HEK293 (cell line): ENCODE data around the gene GANAB.
"Not testable (repeated sequence)": the region's sequence is repeated elsewhere in the genome, so short reads cannot be mapped to it uniquely, and the experiment has no call there.

Source experiments
- CTCF ChIA-PET: fragments of 350-600 bp; formaldehyde crosslinking; extraction: SDS; loops from one replicate; lab custom pipeline; 2021; ENCODE audit warnings: antibody characterized with exemption; lab: Yijun Ruan, JAX
- POLR2A ChIA-PET: fragments of 300-600 bp; formaldehyde crosslinking; extraction: SDS; loops from one replicate; lab custom pipeline; 2020; ENCODE audit warnings: antibody characterized with exemption, inconsistent platforms; lab: Yijun Ruan, JAX
- H3K27ac ChIP-seq: fragments of 200-500 bp; sonication (Bioruptor generic); 2 replicates; pipeline ENCODE4 v1.5.1; 2014; ENCODE audit warnings: low read depth, low read length, control low read depth, inconsistent platforms; ENCODE audit errors: extremely low read depth
- H3K36me3 ChIP-seq, 2 experiments: fragments of 200-500 bp in 1 of 2; sonication (Bioruptor generic) in 1 of 2; 1 replicate in 1 of 2; 2 replicates in 1 of 2; pipeline ENCODE4 v1.5.1; 2014 to 2017; ENCODE audit warnings: inconsistent platforms in 2 of 2, low read length in 2 of 2; ENCODE audit not compliant: control insufficient read depth in 2 of 2, insufficient read depth in 1 of 2
- H3K4me1 ChIP-seq: fragments of 200-500 bp; sonication (Bioruptor generic); 2 replicates; pipeline ENCODE4 v1.5.1; 2014; ENCODE audit warnings: mild to moderate bottlenecking, low read length, inconsistent platforms; ENCODE audit not compliant: control insufficient read depth, insufficient read depth
- H3K4me3 ChIP-seq: 2 replicates; pipeline ENCODE4 v1.5.1; 2011; ENCODE audit warnings: low read depth, mild to moderate bottlenecking, control low read depth, low read length, moderate library complexity
- H3K9me3 ChIP-seq: fragments of 200-500 bp; sonication (Bioruptor generic); 2 replicates; pipeline ENCODE4 v1.5.1; 2014; ENCODE audit warnings: low read depth, low read length, inconsistent platforms; ENCODE audit not compliant: control insufficient read depth, insufficient read depth
- OSR2 ChIP-seq: fragments of 450-650 bp; formaldehyde crosslinking; IDR thresholded peaks from 2 replicates; pipeline ENCODE4 v1.5.1; 2016; ENCODE audit warnings: missing biosample characterization, missing genetic modification characterization
- ZNF121 ChIP-seq: fragments of 450-650 bp; formaldehyde crosslinking; IDR thresholded peaks from 2 replicates; pipeline ENCODE4 v1.5.1; 2016; ENCODE audit warnings: missing biosample characterization, missing genetic modification characterization
- ZNF501 ChIP-seq: fragments of 450-650 bp; formaldehyde crosslinking; IDR thresholded peaks from 2 replicates; pipeline ENCODE4 v1.5.1; 2016; ENCODE audit warnings: missing biosample characterization, missing genetic modification characterization
- ZNF596 ChIP-seq: fragments of 450-650 bp; IDR thresholded peaks from 2 replicates; pipeline ENCODE4 v1.5.0; 2018; ENCODE audit warnings: missing biosample characterization, mild to moderate bottlenecking, missing genetic modification characterization, moderate library complexity
- TF ChIP-seq, protein P1 (sequence below): fragments of 450-650 bp; IDR thresholded peaks from 2 replicates; pipeline ENCODE4 v1.5.1; 2018; ENCODE audit warnings: missing biosample characterization, missing genetic modification characterization
- TF ChIP-seq, protein P2 (sequence below): fragments of 450-650 bp; formaldehyde crosslinking; IDR thresholded peaks from 2 replicates; pipeline ENCODE4 v1.5.1; 2016; ENCODE audit warnings: missing biosample characterization, missing genetic modification characterization
- TF ChIP-seq, protein P3 (sequence below): fragments of 450-650 bp; formaldehyde crosslinking; IDR thresholded peaks from 2 replicates; pipeline ENCODE4 v1.5.1; 2016; ENCODE audit warnings: missing biosample characterization, missing genetic modification characterization

The GANAB gene

DNA sequence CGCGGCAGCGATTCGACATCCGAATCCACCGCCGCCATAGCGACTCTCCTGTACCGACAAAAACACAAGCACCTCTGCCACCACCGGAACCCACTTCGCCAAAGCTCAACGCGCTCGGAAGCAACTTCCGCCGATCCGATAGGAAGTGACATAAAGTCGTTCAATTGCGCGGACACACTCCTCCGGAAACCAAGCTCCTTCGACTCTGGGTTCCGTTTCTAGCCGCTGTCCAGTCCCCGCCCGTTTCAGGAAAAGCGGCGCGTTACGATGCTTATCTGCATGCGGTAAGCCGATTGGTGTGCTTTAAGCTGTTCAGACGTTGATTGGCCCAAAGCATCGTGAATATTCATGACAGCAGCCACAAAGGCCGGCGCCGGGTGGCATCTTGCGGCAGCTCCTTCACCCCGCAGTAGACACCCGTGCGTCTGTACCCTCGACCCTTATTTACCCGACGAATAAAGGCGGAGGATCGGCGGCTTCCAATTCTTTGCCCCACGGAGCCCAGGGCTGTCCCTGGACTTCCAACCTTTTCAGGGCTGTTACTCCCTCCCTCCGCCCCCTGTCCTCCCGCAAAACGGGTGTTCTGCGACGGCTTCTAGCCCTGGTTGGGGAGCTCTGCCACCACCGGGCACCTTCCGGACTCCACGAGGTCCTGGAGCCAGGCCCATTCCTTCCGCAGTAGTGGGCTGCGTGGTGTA lies 54.8 kb downstream of the GANAB start, which contains the start of gene TUT1 (continued):
- TF ChIP-seq, protein P1, sequence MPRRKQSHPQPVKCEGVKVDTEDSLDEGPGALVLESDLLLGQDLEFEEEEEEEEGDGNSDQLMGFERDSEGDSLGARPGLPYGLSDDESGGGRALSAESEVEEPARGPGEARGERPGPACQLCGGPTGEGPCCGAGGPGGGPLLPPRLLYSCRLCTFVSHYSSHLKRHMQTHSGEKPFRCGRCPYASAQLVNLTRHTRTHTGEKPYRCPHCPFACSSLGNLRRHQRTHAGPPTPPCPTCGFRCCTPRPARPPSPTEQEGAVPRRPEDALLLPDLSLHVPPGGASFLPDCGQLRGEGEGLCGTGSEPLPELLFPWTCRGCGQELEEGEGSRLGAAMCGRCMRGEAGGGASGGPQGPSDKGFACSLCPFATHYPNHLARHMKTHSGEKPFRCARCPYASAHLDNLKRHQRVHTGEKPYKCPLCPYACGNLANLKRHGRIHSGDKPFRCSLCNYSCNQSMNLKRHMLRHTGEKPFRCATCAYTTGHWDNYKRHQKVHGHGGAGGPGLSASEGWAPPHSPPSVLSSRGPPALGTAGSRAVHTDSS, result 0 out of 2 replicates have a peak, but pooled peaks have one; percentile 26
- TF ChIP-seq ZNF501 (tag by site-specific recombination) (peak; percentile 88), ZNF596 (no peak)

DNA sequence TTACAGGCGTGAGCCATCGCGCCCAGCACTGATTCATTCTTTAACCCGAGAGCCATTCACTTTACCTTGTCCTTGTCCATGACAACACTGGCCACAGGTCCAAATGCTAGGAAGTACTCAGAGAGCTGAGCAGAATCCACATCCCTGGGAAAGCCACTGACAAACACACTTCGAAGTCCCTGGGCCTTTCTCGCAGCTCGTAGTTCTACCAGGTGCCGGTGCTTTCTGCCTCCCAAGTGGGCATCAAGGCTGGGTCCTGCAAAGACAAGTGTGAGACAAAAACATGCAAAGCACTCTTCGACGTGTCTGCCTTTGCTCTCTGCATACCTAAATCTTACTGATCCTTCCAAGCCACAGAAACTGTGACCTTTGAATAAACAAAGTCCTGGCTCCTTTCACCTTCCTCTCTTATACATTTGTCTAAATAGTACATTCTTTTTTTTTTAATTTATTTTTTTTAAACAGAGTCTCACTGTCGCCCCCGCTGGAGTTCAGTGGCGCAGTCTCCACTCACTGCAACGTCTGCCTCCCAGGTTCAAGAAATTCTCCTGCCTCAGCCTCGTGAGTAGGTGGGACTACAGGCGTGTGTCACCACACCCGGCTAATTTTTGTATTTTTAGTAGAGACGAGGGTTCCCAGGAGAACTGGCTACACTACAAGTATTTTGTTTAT lies 57.3 kb downstream of the GANAB start:
- CTCF ChIA-PET, result interaction anchor here (0.6 to 1.0 kb wide), 6 partner anchors 9 to 105 kb away, joined by 3 to 5 read pairs (median 3); partner anchors contain the start of gene EEF1G
- Histone ChIP-seq H3K9me3 (no peaks in the 10 kb centered on the region), H3K4me1 (no peaks in the 10 kb centered on the region), H3K27ac (no peak overlapping the region), H3K4me3 (no peak overlapping the region)
- POLR2A ChIA-PET, result interaction anchor here (0.7 to 3.2 kb wide), 4 partner anchors 13 to 64 kb away, joined by 3 to 13 read pairs (median 4); partner anchors contain the start of genes B3GAT3, EEF1G, INTS5 and MTA2
- TF ChIP-seq OSR2, result no peak
- TF ChIP-seq, protein P2, sequence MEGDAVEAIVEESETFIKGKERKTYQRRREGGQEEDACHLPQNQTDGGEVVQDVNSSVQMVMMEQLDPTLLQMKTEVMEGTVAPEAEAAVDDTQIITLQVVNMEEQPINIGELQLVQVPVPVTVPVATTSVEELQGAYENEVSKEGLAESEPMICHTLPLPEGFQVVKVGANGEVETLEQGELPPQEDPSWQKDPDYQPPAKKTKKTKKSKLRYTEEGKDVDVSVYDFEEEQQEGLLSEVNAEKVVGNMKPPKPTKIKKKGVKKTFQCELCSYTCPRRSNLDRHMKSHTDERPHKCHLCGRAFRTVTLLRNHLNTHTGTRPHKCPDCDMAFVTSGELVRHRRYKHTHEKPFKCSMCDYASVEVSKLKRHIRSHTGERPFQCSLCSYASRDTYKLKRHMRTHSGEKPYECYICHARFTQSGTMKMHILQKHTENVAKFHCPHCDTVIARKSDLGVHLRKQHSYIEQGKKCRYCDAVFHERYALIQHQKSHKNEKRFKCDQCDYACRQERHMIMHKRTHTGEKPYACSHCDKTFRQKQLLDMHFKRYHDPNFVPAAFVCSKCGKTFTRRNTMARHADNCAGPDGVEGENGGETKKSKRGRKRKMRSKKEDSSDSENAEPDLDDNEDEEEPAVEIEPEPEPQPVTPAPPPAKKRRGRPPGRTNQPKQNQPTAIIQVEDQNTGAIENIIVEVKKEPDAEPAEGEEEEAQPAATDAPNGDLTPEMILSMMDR (tag by site-specific recombination), result peak; percentile 8; the same call in 1 of the 2 replicates
- TF ChIP-seq, protein P3, sequence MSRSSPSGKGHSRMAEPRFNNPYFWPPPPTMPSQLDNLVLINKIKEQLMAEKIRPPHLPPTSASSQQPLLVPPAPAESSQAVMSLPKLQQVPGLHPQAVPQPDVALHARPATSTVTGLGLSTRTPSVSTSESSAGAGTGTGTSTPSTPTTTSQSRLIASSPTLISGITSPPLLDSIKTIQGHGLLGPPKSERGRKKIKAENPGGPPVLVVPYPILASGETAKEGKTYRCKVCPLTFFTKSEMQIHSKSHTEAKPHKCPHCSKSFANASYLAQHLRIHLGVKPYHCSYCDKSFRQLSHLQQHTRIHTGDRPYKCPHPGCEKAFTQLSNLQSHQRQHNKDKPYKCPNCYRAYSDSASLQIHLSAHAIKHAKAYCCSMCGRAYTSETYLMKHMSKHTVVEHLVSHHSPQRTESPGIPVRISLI (tag by site-specific recombination), result peak; percentile 32; the same call in 1 of the 2 replicates
- TF ChIP-seq, all 188 proteins: peak for 2
- H3K36me3 ChIP-seq, result peaks cover 14 to 51% of the 10 kb centered on the region in 2 experiments; a peak in 2 of 3 replicates

DNA sequence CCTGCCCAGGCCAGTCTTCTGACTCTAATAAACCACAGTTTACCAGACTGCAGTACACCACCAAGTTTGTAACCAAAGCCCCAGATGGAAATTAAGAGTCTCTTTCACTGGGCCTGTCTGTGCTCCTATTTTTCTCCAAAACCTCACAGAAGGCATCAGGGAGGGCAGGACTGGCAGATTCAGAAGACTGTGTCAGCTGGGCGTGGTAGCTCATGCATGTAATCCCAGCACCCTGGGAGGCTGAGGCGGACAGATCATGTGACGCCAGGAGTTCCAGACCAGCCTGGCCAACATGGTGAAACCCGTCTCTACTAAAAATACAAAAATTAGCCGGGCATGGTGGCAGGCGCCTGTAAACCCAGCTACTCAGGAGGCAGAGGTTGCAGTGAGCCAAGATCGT lies 61.1 kb downstream of the GANAB start:
- CTCF ChIA-PET, result interaction anchor here (0.6 to 1.4 kb wide), 3 partner anchors 25 to 276 kb away, joined by 3 to 4 read pairs (median 4); no protein-coding TSS in a partner anchor
- not testable (repeated sequence) for H3K9me3 ChIP-seq, H3K27ac ChIP-seq, H3K4me1 ChIP-seq, H3K4me3 ChIP-seq
- H3K36me3 ChIP-seq, result peaks cover 14 to 61% of the 10 kb centered on the region in 2 experiments; a peak in 2 of 3 replicates
- POLR2A ChIA-PET, result interaction anchor here (1.0 to 2.4 kb wide), 2 partner anchors 11 to 182 kb away, joined by 3 to 11 read pairs; partner anchors contain the start of gene EEF1G

DNA sequence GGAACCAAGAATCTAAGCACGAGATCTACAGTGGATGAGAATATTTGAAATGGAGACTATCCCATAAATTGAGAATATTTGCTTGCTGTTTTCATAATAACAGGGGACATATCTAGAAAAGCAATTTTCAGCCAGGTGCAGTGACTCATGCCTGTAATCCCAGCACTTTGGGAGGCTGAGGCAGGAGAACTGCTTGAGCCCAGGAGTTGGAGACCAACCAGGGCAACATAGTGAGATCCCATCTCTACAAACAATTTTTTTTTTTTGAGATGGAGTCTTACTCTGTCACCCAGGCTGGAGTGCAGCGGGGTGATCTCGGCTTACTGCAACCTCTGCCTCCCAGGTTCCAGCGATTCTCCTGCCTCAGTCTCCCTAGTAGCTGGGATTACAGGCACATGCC lies 64.7 kb downstream of the GANAB start:
- POLR2A ChIA-PET, result interaction anchor here (2.0 to 2.5 kb wide), 2 partner anchors 8 to 10 kb away, joined by 10 to 13 read pairs; partner anchors contain the start of genes EEF1G and TUT1

More for the DNA sequence above, 64.7 kb downstream of the GANAB start:
- peak; percentile 69; the same call in 1 of the 2 replicates for TF ChIP-seq ZNF121 (tag by site-specific recombination)
- not testable (repeated sequence) for H3K9me3 ChIP-seq, H3K4me1 ChIP-seq, H3K27ac ChIP-seq, H3K4me3 ChIP-seq
- H3K36me3 ChIP-seq, result peaks cover 7 to 74% of the 10 kb centered on the region in 2 experiments; a peak in 2 of 3 replicates
- CTCF ChIA-PET, result interaction anchor here (1.4 kb wide), 1 partner anchor 30 kb away, joined by 5 read pairs; no protein-coding TSS in a partner anchor
